Measurements from ENCODE around the gene KCNAB2.

- no peak for TF ChIP-seq CTCF (IDR thresholded peaks at IDR 0.05)
- TF ChIP-seq, protein P1, sequence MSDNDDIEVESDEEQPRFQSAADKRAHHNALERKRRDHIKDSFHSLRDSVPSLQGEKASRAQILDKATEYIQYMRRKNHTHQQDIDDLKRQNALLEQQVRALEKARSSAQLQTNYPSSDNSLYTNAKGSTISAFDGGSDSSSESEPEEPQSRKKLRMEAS (IDR thresholded peaks at IDR 0.05; ENCODE audit: low read depth) = no peak
- TF ChIP-seq TAF1 (IDR thresholded peaks at IDR 0.05; ENCODE audit: borderline replicate concordance, low read depth, low read length) = no peak
- TF ChIP-seq, protein P2, sequence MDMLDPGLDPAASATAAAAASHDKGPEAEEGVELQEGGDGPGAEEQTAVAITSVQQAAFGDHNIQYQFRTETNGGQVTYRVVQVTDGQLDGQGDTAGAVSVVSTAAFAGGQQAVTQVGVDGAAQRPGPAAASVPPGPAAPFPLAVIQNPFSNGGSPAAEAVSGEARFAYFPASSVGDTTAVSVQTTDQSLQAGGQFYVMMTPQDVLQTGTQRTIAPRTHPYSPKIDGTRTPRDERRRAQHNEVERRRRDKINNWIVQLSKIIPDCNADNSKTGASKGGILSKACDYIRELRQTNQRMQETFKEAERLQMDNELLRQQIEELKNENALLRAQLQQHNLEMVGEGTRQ (IDR thresholded peaks at IDR 0.05; ENCODE audit: borderline replicate concordance, low read depth, low read length) = no peak
- TF ChIP-seq RXRA (IDR thresholded peaks at IDR 0.05; ENCODE audit: borderline replicate concordance, low read depth) = no peak
- TF ChIP-seq FOXJ3 (CRISPR knock-in tag; IDR thresholded peaks at IDR 0.05) = no peak
- no peak for TF ChIP-seq MEF2A (IDR thresholded peaks at IDR 0.05; ENCODE audit: borderline replicate concordance, low read depth)
Measured at GRCh38 chr1:6101826-6102531, 56.3 kb downstream of the KCNAB2 start.
